ENCODE data around the gene ZNF512.

Gene ZNF512

GRCh38 chr2:27653397-27653796 lies 70.6 kb downstream of the ZNF512 start:
- H3K4me3 ChIP-seq (ENCODE audit: low read depth, low read length), result no peak overlapping the region
- TF ChIP-seq CTCF (IDR thresholded peaks at IDR 0.05; ENCODE audit: borderline replicate concordance, insufficient read depth, low read depth, low read length), result no peak

- no peak overlapping the region for H3K4me3 ChIP-seq (ENCODE audit: low read depth, low read length)
- TF ChIP-seq CTCF (IDR thresholded peaks at IDR 0.05; ENCODE audit: borderline replicate concordance, insufficient read depth, low read depth, low read length), result no peak
Measured at GRCh38 chr2:27655155-27655951, 72.5 kb downstream of the ZNF512 start.

GRCh38 chr2:27661371-27661770 lies 78.5 kb downstream of the ZNF512 start:
- TF ChIP-seq CTCF (IDR thresholded peaks at IDR 0.05; ENCODE audit: borderline replicate concordance, insufficient read depth, low read depth, low read length), result no peak
- H3K4me3 ChIP-seq (ENCODE audit: low read depth, low read length), result no peak overlapping the region

- no peak for TF ChIP-seq CTCF (IDR thresholded peaks at IDR 0.05; ENCODE audit: borderline replicate concordance, insufficient read depth, low read depth, low read length)
- H3K4me3 ChIP-seq (ENCODE audit: low read depth, low read length), result peak within 1 kb of the TSS; percentile 56
Measured at GRCh38 chr2:27663285-27664153, 80.7 kb downstream of the ZNF512 start, which contains the start of the genes SLC4A1AP and SUPT7L. TSS of gene SLC4A1AP (plus strand) at chr2:27663889. CDS start at chr2:27663915, 26 bp downstream. TSS of gene SUPT7L (minus strand) at chr2:27663614. CDS start at chr2:27662192, 1,422 bp downstream.

GRCh38 chr2:27664154-27664574 lies 81.3 kb downstream of the ZNF512 start:
- H3K4me3 ChIP-seq (ENCODE audit: low read depth, low read length), result peak overlapping the region; percentile 56
- 0 out of 2 replicates have a peak, but pooled peaks have one; percentile 4 for TF ChIP-seq CTCF (IDR thresholded peaks at IDR 0.05; ENCODE audit: borderline replicate concordance, insufficient read depth, low read depth, low read length)

GRCh38 chr2:27664622-27665363 lies 82.0 kb downstream of the ZNF512 start:
- TF ChIP-seq CTCF (IDR thresholded peaks at IDR 0.05; ENCODE audit: borderline replicate concordance, insufficient read depth, low read depth, low read length), result no peak
- peak overlapping the region; percentile 56 for H3K4me3 ChIP-seq (ENCODE audit: low read depth, low read length)

Measured in GM12875 (cell line).